ENCODE data around the gene ZNF618.

The ZNF618 gene

DNA sequence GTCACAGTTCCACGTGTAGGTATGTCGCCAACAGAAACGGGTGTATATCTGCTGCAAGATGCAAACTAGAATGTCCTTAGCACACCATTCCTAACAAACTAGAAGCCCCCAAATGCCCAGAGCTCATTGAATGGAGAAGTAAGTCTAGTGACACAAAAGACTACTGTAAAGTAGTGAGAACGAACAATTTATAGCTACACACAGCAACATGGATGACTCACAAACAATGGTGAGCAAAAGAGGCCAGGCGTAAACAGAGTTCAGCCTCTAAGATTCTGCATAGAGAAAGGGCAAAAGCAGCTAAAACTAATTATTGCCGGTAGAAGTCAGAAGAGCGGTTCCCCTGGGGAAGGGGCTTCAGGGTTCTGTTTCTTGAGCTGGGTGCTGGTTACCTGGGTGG, 127.2 kb downstream of the ZNF618 start:
- DNase-seq = no peak

DNA sequence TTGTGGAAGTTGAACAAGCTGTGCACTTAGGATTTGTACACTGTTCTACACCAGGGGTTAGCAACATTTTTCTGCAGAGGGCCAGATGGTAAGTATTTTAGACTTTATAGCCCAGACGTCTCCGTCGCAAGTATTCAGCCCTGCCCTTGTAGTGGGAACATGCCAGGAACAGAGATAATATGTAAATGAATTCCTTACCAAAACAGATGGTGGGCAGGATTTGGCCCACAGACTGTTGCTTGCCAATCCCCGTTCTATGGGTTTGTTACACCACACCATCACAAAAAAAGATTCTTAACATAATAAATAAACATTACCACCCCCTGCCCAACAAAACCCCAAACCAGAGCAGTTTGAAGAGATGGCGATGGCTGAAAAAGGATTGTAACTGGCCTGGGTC, 127.6 kb downstream of the ZNF618 start:
- no peak for DNase-seq

DNA sequence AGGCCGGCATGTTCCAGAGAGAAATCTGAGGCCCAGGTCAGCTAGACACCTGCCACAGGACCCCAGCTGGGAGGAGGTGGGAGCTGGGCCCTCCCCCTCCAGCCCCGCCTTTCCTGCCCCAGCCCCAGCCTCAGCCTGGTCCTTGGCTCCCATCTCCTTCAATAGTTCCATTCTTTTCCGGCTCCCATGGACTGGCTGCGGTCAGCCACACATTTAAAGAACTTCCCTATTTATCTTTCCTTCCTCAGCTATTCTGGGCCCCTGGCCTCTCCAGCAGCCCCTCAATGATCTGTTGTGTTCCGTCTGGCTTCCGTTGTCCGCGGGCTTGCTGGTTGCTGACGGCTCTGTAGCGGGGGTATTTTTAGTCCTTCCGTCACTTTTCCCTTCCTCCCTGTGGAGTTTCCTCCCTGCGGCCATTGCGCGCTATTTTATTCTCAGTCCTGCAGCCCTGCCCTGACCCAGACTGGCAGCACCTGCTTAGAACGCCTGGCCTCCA, 128.2 kb downstream of the ZNF618 start:
- no peak for DNase-seq

DNA sequence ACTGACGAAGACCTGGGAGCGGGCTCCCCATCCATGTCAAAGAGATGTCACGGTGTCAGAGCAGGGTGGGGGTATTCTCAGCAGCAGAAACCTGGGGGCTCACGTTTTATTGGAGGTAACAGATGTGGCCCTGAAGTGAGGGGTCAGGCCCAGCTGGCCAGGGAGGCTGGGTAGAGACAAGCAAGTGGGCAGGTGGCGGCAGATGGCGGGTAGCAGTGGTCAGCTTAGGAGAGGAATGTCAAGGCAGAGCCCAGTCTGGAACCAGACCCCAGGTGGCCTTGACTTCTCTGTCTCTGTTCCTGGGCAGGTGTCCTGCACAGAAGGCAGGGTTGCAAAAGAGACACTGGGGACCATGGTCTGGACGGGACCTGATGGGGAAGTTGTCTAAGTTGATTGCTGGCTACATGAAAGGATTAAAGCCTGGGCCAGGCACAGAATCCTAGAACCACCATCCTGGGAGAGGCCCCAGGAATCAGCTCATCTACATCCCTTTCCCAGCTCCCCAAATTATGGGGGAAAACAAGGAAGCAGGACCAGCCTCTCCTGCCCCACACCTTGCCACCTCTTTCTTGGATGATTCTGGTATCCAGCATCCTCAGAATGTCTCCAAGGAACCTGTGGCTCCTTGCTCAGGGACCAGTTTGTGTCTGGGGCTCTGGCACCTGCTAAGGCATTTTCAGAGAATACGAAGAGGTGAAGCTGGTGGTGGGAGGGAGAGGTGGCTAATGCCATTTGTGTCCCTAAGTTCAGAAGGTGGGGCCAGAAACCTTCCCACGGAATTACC, 129.5 kb downstream of the ZNF618 start:
- no peak for DNase-seq

DNA sequence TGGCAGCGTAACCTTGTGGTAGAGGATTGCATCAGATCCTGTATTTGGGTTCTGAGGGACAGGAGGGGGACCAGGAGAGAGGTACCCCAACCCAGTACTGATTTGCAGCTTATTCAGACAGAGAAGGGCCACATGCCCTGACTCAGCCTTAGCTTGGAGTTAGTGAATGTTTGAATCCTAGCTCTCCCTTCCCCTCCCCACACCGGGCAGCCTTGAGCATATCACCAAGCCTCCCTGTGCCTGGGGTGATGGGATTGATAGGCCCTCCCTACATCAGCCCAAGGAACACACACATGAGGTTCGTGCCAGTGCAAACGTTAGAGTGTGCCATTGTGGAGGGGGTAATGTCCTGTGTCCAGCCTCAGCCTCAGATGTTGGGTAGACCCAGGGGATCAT, 130.0 kb downstream of the ZNF618 start:
- DNase-seq = no peak

DNA sequence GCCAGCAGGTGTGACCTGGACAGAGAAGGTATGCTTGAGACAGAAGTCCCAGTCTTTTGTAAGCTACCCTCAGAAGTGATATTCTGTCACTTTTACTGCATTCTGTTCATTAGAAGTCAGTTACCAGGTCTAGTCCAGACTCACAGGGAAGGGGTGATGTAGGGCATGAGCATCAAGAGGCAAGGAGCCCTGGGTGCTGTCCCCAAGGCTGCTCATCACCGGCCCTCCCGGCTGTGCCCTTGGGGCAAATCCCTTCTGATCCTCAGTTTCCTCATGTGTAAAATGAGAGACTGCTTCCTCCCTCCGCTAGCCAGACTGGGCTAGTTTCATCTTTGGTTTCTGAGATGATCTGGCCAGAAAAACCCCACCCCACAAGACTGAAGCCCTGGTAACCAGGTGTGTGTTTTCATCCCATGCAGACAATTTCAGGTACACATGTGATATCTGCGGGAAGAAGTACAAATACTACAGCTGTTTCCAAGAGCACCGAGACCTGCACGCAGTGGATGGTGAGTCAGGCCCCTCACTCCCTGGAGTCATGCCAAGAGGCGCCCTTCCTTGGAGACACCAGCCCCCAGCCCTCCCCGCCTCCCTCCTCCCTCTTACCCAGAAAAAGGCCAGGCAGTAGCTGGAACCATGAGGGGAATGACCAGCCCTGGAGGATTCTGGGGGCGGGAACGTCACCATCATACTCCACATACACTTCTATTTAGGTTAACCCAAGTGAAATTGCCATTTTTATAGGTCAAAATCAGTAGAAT, 131.0 kb downstream of the ZNF618 start:
- no peak for DNase-seq

DNA sequence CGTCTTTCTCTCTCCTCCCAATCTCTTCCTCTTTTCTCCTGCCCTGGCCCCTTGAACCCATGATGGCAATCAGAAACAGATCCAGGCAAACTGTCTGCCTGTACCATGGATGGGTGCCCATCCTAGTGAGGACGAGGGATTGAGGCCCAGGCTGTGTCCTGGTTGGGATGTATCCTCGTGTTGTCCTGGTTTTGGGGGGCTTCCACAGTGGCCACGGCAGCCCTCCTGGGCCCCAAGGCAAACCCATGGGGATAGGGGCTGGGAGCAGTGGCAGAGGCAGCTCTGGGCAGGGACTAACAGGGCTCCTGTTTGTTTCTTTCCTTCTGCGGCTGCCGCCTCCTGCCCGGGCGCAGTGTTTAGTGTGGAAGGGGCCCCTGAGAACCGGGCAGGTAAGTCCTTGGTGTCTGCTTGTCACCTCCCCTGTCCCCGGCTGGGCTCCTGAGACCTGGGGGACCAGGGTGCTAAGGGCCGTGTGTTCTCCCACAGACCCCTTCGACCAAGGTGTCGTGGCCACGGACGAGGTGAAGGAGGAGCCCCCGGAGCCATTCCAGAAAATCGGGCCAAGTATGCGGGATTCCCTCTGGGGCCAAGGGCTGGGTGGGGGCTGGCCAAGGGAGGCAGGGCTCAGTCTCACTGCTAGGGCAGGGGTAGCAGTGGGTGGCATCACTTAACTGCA, 132.0 kb downstream of the ZNF618 start:
- no peak for DNase-seq

DNA sequence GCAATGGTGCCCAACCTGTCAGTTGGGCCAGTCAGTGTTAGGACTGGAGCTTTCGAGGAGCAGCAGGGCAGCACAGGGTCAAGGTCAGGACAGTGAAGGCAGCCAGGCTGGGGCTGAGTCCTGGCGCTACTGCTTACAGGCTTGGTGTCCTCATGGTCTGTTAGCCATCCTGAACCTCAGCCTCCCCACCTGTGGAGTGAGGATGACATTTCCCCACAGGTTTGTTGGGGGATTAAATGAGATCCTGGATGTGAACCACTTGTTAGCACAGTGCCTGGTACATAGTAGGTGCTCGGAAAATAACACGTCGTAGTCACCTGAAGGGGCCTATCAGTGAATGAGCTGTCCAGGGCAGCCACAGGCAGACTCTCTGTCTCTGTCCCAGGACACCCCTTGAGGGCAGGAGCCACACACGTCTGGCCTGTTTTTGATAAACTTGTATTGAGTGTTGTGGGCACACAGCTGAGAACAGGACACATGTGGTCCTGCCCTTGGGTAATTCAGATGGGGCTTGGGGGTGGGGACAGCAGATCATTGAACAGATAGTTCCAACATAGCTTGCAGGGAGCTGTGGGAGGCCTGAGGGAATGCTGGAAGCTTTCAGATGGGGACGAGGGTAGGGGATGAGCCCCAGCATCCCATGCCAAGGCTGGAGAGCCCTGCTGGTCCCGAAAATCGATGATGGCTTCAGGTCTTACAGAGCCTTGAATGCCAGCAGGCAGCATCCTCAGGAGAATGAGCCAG, 132.7 kb downstream of the ZNF618 start:
- no peak for DNase-seq

DNA sequence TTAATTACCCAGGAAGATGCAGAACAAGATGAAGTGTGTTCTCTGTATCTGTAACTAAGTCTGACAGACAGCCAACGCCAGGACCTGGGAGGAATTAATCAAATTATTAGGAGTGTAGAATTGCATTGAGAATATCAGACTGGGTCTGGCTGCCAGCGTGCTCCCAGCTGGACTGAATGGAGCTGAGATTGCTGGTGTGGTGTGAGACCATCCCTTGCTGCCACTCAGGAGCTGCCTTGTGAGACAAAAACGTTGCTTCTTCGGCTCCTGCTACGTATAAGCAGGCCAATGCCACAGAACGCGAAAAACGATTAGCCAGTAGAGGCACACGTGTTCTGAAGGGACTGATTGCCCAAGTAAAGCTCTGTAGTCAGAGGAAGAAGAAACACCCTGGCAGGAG, 135.2 kb downstream of the ZNF618 start:
- no peak for DNase-seq

DNA sequence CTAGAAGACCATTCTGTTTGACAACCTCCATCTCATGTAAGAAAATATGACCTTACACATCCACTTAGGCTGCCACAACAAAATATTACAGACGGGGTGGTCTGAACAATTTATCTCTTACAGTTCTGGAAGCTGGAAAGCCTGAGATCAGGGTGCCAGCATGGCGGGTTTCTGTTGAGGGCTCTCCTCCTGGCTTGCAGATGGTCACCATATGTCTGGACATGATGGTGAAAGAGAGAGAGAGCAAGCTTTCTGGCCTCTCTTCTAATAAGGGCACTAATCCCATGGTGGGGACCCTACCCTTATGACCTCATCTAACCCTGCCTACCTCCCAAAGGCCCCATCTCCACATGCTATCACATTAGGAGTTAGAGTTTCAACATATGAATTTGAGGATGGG, 136.0 kb downstream of the ZNF618 start:
- no peak for DNase-seq

DNA sequence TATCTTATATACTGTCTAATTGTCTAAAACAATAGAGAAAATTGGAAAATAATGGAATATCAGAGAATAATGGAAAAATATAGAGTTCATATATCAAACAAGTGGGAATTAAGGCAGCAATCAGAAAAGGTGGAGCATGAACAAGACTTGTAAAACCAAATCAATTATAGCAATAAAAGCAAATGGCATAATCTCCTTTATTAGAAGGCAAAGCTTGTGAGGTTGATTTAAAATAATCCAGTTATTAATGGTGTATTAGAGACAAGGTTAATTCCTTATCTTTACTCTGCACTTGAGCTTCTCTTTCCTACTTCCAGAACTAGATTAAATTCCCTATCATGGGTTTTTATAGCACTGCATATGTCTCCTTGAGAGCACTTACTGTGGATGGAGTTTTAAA, 137.9 kb downstream of the ZNF618 start:
- no peak for DNase-seq

DNA sequence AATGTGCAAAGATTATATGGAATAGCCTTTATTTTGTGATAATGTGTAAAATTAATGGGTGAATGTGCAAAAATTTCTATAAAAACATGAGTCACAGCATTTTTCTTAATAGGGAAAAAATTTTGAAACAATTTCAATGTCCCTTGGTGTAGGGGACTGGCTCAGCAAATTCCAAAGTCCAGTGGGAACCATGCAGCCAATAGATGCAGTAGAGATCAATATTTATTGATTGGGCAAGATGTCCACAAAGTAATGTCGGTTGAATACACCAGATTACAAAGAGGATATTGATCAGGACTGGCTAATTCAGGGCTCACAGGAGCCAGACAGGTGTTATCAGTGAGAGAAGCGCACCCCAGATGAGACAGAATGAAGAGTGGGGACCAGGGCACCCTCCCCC, 139.5 kb downstream of the ZNF618 start:
- DNase-seq = no peak

DNA sequence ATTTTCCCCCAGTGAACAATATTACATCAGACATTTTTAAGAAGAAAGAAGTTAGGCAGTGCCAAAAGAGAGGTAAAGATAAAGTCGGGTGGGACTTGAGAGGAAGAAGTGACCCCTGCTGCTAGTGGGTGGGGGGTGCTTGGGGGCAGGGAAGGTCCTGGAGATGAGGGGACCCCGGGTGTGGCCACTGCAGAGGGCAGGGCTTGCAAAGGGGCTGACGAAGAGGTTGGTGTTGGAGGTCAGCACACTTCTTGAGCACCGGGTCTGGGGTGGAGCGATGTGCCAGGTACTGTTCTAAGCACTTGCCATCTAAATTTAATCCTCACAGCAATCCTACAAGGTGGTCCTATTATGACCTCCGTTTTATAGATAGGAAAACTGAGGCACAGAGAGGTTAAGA, 140.0 kb downstream of the ZNF618 start:
- no peak for DNase-seq

DNA sequence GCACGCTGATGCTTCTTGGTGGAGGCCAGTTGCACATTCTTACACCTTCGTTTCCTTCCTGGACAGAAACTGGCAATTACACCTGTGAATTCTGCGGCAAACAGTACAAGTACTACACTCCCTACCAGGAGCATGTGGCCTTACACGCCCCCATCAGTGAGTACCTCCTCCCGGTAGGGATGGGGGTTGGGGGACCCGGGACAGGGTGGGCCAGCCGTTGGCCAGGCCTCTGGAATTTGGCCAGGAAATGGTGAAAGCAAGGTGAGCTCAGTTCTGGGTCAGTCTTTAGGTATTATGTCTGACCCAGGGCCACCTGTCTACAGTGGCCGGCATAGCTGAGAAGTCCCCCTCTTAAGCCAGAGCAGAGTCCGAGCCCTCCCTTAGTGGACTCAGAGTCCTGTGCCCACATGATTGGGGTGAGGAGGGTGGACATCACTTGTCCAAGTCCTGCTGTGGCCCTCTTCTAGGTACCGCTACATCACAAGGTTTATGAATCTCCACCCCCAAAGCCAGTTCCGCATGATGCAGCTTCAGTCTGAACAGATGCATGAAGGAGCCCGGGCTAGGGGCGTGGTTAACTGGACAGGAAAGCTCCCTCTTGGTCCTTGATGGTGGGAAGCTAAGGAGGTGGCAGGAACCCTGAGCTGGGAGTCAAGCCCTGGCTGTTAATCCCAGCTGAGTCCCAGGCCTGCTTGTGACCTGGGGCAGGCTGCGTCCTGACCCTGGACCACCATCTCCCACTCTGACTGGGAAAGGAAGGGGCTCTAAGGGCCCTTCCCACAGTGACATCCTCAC, 140.7 kb downstream of the ZNF618 start:
- DNase-seq = no peak

DNA sequence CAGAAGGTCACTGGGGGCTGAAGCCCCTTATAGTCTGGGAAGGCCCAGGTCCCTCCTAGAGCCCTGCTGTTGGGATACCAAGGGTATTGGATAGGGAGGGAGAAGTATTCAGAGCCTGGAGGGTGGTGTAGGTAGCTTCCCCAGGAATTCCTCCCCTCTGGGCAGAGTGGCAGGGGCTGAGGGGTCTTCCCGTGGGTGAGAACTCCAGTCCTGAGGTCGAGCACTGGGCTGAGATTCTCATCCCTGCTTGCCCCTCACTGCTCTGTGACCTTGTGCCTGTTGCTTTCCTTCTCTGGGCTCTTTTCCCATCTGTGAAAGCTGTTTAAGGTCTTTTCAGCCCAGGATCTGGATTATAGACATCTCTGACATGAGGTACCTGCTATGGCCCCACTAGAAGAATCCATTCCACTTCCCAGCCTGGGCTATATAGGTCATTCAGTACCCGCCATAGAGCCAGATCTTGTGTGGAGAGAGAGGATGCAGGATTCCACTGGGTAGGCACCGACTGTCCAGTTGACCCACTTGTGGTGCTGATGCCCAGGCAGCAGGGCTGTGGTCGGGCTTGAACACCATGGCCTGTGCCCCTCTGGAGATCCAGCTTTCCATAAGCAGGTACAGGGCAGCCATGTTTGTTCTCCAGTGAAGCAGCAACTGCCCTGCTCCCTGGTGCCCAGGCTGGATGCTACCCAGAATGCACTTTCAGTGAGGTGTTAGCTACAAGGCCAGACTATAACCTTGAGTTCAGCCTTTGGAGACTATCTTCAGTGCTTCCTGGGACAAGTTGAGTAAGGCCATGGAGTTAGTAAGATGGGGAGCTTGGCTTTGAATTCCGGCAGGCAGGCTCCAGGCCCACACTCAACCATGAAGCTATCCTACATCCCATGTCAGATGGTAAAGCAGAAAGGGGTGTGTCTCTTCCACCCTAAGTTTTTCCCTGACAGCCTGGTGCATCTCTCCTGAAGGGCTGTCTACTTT, 141.9 kb downstream of the ZNF618 start:
- DNase-seq = no peak

DNA sequence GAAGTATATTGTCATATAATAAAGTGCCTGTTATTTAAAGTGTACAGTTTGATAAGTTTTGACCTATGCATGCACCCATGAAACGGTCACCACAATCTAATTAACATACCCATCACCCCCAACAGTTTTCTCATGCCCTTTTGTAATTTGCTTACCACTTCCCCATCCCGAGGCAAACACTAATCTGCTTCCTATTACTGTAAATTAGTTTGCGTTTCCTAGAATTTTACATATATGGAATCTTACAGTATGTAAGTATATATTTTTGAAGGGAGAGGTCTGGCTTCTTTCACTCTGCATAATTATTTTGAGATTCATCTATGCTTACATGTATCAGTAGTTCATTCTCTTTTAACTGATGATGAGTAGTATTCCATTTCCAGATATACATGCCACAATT, 145.5 kb downstream of the ZNF618 start:
- DNase-seq = no peak

DNA sequence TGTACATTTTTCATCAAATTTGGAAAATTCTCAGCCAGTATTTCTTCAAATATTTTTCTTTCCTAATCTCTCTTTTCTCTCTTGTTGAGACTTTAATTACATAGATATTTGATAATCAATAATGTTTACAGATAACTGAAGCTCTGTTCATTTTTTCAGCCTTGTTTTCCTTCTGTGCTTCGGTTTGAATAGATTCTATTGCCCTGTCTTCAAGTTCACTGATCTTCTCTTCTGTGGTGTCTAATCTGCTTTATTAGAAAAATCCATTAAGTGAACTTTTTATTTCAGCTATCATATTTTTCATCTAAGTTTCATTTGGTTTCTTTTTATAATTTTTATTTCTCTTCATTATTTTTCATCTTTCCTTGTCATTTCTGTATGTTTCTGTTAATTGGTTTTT, 147.9 kb downstream of the ZNF618 start:
- DNase-seq = no peak

DNA sequence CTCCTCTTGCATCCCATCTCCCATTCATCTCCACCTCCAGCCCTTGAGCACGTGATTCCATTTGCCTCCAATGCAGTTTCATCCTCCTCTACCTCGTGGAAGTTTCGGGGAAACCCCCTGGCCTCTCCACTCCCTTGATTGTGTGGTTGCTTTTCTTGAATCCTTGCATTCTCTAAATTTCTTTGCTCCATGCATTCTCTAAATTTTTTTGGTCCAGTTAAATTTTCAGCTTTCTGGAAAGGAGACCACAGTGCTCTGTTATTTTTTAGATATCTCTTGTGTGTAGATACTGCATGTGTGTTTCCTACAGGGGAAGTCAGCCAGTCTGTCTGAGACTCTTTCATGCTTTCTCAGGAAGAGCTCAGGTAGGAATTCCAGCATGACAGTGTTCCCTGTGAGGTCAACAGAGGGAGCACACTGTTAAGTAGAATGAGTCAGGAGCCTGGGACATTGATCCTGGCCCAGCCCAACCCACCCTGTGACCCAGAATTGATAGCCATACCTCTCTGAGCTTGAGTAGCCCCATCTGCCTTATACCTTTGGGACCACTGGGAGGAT, 149.2 kb downstream of the ZNF618 start:
- DNase-seq = no peak

DNA sequence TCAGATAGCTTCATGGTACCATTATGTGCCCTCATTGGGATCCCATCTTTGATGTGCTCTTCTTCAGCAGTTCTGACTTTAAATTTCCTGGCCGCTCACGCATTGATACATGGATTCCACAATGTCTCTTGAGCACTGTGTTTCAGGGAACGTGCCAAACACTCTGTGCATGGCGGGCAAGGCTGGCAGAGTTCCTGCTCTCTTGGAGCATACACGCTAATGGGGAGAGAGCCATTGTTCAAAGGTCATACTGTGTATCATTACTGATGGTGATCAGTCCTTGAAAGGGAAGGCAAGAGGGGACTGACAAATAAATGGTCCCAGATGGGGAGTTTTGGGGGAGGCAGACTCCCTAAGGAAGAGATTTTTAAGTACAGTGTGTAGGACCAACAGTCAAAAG, 149.7 kb downstream of the ZNF618 start:
- DNase-seq = no peak

DNA sequence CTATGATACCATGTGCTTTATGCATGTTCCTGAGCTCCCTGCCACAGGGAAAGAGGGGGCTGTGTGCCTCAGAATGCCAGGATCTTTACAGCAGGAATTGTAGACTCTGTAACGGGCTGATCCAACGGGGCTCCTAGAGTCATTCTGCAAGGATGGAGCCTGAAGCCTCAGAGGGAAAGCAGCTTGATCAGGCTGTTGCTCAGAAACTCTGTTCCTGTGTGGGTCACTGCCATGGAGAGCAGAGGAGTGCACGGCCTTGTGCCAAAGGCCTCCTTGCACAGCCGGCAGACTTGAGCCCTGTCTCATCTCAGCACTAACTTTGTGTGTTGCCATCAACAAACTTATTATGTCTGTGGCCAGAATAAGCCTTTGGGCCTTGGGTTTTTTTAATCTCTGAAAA, 150.2 kb downstream of the ZNF618 start:
- no peak for DNase-seq
